Measurements from ENCODE around the gene ARMH1.
"Not testable (repeated sequence)": the region's sequence is repeated elsewhere in the genome, so short reads cannot be mapped to it uniquely, and the experiment has no call there.

ARMH1 gene

GRCh38 chr1:44695671-44696070, 21.2 kb downstream of the ARMH1 start:
- no peak for DNase-seq

- DNase-seq = peak in 1 of 3 experiments; percentile 50
These were observed 21.6 kb downstream of the ARMH1 start for GRCh38 chr1:44696101-44696500.

- no peak for DNase-seq
These were observed 22.4 kb downstream of the ARMH1 start for GRCh38 chr1:44696789-44697345.

- no peak for DNase-seq
These were observed 23.6 kb downstream of the ARMH1 start for GRCh38 chr1:44698138-44698537.

GRCh38 chr1:44699375-44699774, 24.9 kb downstream of the ARMH1 start:
- not testable (repeated sequence) for DNase-seq

- no peak for DNase-seq
These were observed 26.1 kb downstream of the ARMH1 start for GRCh38 chr1:44700573-44700972.

GRCh38 chr1:44701141-44701573, 26.6 kb downstream of the ARMH1 start:
- DNase-seq = no peak

- no peak for DNase-seq
These were observed 31.0 kb downstream of the ARMH1 start for GRCh38 chr1:44705470-44705869.

GRCh38 chr1:44705938-44706337, 31.4 kb downstream of the ARMH1 start:
- peak in 1 of 3 experiments; percentile 46 for DNase-seq

GRCh38 chr1:44707112-44707881, 32.8 kb downstream of the ARMH1 start:
- no peak for DNase-seq

GRCh38 chr1:44707959-44708831, 33.7 kb downstream of the ARMH1 start:
- peak in 1 of 3 experiments; percentile 3 for DNase-seq

GRCh38 chr1:44713321-44713781, 38.8 kb downstream of the ARMH1 start:
- DNase-seq = peak in 2 of 3 experiments; percentile 39 to 67

GRCh38 chr1:44714532-44714931, 40.0 kb downstream of the ARMH1 start:
- no peak for DNase-seq

GRCh38 chr1:44714944-44715571, 40.5 kb downstream of the ARMH1 start:
- peak; percentile 57 to 81 (median 66) for DNase-seq

GRCh38 chr1:44717156-44717555, 42.6 kb downstream of the ARMH1 start:
- DNase-seq = no peak

GRCh38 chr1:44717653-44718052, 43.1 kb downstream of the ARMH1 start:
- no peak for DNase-seq

- DNase-seq = no peak
These were observed 43.6 kb downstream of the ARMH1 start for GRCh38 chr1:44718091-44718490.

- DNase-seq = no peak
These were observed 44.8 kb downstream of the ARMH1 start for GRCh38 chr1:44719318-44719717.

GRCh38 chr1:44720281-44720680, 45.8 kb downstream of the ARMH1 start:
- DNase-seq = no peak

- DNase-seq = peak; percentile 75 to 94 (median 83)
These were observed 47.2 kb downstream of the ARMH1 start for GRCh38 chr1:44721485-44722361.

- no peak for DNase-seq
These were observed 48.5 kb downstream of the ARMH1 start for GRCh38 chr1:44723064-44723463.

All from NCI-H1417 (cell line).